Stimulated activated naive CD8-positive, alpha-beta T cell treated with anti-CD3 and anti-CD28 coated beads, Interleukin-15, Interleukin-2, amounts not matched to agents 100 ng/mL and 50 ng/mL, for 24 hours (primary cell): Measurements from ENCODE around the gene FCRLB.
A peak's percentile ranks its signal among the peaks of the same experiment; 100 is the strongest.
"Not testable (repeated sequence)": the region's sequence is repeated elsewhere in the genome, so short reads cannot be mapped to it uniquely, and the experiment has no call there.

ENCODE experiments used
- H3K27ac Mint-ChIP-seq: one replicate; pipeline ENCODE4 v1.8.0; 2021; ENCODE audit warnings: mild to moderate bottlenecking, mixed read lengths
- H3K27me3 Mint-ChIP-seq: one replicate; pipeline ENCODE4 v1.8.0; 2021; ENCODE audit warnings: mixed read lengths
- H3K36me3 Mint-ChIP-seq: one replicate; pipeline ENCODE4 v1.8.0; 2021; ENCODE audit warnings: low read depth, mixed read lengths
- H3K4me1 Mint-ChIP-seq: one replicate; pipeline ENCODE4 v1.8.0; 2021; ENCODE audit warnings: low read depth, mixed read lengths
- H3K4me3 Mint-ChIP-seq: one replicate; pipeline ENCODE4 v1.8.0; 2021; ENCODE audit warnings: mild to moderate bottlenecking, mixed read lengths
- H3K9me3 Mint-ChIP-seq: one replicate; pipeline ENCODE4 v1.8.0; 2021; ENCODE audit warnings: mixed read lengths

FCRLB gene, protein sequence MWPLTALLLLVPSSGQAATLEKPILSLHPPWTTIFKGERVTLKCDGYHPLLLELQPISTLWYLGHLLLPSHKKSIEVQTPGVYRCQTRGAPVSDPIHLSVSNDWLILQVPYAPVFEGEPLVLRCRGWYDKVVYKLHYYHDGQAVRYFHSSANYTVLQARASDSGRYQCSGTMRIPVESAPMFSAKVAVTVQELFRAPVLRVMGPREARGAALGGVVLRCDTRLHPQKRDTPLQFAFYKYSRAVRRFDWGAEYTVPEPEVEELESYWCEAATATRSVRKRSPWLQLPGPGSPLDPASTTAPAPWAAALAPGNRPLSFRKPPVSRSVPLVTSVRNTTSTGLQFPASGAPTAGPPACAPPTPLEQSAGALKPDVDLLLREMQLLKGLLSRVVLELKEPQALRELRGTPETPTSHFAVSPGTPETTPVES

DNA sequence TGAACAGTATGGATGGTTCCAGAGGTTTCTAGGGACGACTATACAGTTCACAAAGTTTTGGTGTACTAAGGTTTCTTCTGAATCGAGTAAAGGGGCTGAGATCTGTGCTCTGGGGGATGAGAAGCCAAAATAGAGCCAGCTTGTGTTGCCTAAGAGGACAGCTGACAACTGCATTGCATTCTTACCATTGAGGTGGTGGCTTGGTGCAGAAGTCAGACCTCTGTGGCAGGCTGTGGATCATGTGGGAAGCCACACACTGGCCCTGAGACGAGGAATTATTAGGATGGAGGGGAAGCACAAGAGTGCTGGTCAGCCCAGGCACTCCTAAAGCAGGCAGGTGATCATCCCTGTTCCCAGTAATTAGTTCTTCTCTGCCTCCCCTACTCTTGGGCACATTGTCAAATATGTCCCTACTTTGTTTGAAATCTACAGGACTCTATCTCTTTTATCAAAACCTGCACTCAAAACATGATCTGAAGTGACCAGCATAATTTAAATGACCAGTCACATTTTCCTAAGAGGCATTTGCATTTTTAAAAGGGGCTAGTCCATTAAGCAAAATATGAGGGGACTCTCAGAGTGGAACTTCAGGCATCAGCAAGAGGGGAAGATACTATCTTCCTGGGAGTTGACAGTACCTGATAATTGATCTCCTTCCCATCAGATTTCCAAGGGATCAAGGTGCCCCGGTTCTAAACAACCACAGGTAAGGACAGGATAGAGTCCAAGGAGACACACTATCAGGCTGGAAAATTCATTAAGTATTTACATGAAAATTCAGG lies at the start of gene FCRLB:
FCRLB (plus strand) TSS at position 589 of the 782 bp plus-strand sequence. CDS start 1,129 bp downstream, outside the sequence.
- H3K4me1 Mint-ChIP-seq = peaks cover 40% of the 10 kb centered on the region
- H3K27me3 Mint-ChIP-seq = peaks cover 27% of the 10 kb centered on the region
- H3K9me3 Mint-ChIP-seq = no peaks in the 10 kb centered on the region
- no peak within 1 kb of the TSS for H3K27ac Mint-ChIP-seq
- no peak within 1 kb of the TSS for H3K4me3 Mint-ChIP-seq
- H3K36me3 Mint-ChIP-seq = no peaks in the 10 kb centered on the region

DNA sequence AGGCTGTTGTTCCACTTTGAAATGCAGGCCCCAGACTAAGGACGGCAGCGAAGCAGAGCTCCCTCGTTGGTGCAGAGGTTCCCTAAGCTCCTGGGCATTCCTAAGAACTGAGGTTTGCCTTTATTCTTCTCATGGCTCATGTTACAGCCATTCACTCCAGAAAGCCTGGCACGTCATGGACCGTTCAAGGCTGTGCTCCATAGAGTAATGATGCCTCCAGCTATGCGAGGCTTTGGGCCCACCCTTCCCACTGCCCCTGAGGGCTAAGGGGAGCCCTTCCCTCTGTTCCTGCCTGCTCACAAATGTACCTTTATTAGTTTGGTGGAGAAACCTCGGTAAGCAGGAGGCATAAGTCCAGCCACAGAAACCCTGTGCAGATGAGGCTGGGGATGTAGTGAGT lies 47.9 kb upstream of the FCRLB start:
- not testable (repeated sequence) for H3K27ac Mint-ChIP-seq, H3K9me3 Mint-ChIP-seq, H3K27me3 Mint-ChIP-seq

DNA sequence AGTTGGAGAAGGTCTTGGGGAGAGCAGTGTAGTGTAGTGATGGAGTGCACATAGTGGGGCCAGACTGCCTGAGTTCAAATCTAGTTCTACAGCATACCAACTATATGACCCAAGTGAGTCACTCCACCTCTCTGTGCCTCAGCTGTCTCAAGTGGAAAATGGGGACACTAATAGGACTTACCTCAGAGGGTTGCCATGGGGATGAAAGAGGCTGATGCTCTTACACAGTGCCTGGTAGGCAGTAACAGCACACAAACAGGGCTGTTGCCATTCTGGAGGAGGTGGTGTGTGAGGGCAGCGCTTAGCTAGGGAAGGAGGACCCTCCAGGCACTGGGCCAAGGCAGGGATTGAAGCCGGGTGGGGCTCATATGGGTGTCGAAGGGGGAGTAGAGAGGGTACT lies 46.9 kb upstream of the FCRLB start:
- not testable (repeated sequence) for H3K27ac Mint-ChIP-seq, H3K36me3 Mint-ChIP-seq, H3K4me3 Mint-ChIP-seq, H3K27me3 Mint-ChIP-seq, H3K9me3 Mint-ChIP-seq
- peaks cover 15% of the 10 kb centered on the region for H3K4me1 Mint-ChIP-seq

More for the DNA sequence above, 47.9 kb upstream of the FCRLB start:
- peaks cover 15% of the 10 kb centered on the region for H3K4me1 Mint-ChIP-seq
- not testable (repeated sequence) for H3K4me3 Mint-ChIP-seq, H3K36me3 Mint-ChIP-seq

DNA sequence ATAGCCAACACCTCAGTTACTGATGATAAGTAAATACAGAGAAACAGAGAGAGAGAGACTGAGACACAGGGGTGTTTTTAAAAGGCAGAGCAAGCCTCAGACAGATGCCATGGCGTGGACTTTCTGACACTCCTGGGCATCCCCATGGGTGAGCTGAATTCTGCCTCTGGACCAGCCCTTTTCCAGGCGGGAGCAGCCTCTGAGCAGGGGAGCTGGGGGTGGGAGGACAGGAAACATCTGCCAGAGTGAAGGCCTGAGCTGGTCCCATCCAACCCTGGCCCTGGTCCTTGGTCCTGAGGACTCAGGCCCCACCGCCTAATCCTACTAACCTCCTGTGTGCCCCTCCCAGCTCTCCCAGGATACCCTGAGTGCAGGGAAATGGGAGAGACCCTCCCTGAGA lies 46.4 kb upstream of the FCRLB start:
- peaks cover 15% of the 10 kb centered on the region for H3K4me1 Mint-ChIP-seq
- not testable (repeated sequence) for H3K27ac Mint-ChIP-seq, H3K4me3 Mint-ChIP-seq, H3K36me3 Mint-ChIP-seq, H3K27me3 Mint-ChIP-seq, H3K9me3 Mint-ChIP-seq

DNA sequence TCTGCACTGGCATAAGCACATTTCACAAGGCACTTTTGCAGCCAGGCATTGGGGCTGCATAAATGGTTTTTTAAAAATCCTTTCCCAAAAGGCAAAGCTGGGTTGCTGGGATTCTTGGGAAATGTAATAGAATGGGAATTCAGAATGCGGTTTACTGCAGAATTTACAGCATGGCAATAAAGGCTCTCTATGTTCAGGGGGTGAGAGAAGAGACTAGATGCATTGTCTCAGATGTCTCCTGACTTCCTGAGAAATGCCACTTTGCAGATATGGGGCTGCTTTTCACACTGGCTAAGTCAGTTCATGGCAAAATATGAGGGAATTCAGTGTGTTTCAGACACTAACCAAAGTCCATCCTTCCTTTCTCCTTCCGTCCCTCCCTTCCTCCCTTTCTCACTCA lies 44.9 kb upstream of the FCRLB start:
- Mint-ChIP-seq H3K9me3 (no peaks in the 10 kb centered on the region), H3K36me3 (no peaks in the 10 kb centered on the region), H3K4me3 (no peak overlapping the region), H3K27ac (no peak overlapping the region), H3K4me1 (peaks cover 10% of the 10 kb centered on the region), H3K27me3 (no peaks in the 10 kb centered on the region)

DNA sequence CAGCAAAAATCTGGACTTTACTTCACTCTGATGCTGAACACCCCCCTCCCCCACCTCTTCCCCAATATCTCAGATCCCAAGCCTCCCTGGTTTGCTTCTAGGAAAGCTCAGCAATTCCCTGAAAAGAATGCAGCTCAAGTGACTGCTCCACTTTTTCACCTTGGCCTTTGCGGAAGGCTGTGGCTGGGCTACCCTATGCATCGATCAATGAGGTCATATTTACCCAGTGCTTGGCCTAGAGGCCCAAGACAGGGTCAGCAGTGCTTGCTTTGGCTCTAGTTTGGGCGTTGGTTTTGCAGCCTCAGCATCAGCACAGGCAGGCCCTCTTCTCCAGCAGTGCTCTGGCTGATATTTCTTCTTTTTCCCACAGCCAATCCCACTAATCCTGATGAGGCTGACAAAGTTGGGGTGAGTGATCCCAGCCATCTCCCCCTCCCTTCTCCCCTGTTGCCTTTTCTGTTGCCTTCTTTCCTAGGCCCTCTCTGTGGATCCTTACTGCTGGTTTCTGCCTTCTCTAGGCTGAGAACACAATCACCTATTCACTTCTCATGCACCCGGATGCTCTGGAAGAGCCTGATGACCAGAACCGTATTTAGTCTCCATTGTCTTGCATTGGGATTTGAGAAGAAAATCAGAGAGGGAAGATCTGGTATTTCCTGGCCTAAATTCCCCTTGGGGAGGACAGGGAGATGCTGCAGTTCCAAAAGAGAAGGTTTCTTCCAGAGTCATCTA lies 44.2 kb upstream of the FCRLB start:
- peaks cover 7% of the 10 kb centered on the region for H3K4me1 Mint-ChIP-seq
- H3K27me3 Mint-ChIP-seq = no peaks in the 10 kb centered on the region
- H3K4me3 Mint-ChIP-seq = no peak overlapping the region
- no peaks in the 10 kb centered on the region for H3K36me3 Mint-ChIP-seq
- H3K27ac Mint-ChIP-seq = no peak overlapping the region
- no peaks in the 10 kb centered on the region for H3K9me3 Mint-ChIP-seq

DNA sequence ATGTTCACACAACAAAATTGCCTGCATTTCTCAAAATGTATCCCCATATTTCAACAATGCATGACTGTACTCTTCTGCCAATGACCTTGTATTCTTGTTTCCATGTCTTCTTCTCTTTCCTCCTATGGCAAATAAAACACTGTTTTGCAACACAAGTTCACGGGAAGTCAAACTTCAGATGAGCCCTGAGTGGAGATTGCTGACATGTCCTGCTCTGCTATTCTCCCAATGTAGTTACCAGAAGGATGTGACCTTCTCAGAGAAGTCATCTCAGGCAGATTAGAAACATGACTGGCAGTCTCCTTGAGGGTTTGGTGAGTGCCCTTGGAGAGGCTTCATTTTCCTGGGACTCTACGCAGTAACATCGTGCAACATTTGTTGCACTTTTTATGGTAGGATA lies 42.8 kb upstream of the FCRLB start:
- peaks cover 7% of the 10 kb centered on the region for H3K4me1 Mint-ChIP-seq
- H3K27ac Mint-ChIP-seq = no peak overlapping the region
- peaks cover 5% of the 10 kb centered on the region for H3K27me3 Mint-ChIP-seq
- no peaks in the 10 kb centered on the region for H3K9me3 Mint-ChIP-seq
- no peak overlapping the region for H3K4me3 Mint-ChIP-seq
- H3K36me3 Mint-ChIP-seq = no peaks in the 10 kb centered on the region

DNA sequence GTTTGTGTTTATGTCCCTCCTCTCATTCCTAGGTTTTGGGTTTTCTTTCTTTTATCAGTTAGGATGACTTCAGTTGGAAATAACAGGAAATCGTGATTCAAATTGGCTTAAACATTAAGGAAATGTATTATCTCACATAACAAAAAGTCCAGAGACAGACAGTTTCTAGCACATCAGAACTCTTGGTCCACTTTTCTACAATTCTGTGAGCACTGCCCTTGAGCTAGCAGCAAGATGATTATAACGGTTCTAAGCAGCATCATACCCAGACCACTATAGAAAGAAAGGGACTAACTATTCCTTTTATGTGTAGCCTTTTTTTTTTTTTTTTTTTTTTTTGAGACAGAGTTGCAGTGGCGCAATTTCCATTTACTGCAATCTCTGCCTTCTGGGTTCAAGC lies 39.5 kb upstream of the FCRLB start:
- H3K9me3 Mint-ChIP-seq = no peaks in the 10 kb centered on the region
- no peak overlapping the region for H3K4me3 Mint-ChIP-seq
- peaks cover 22% of the 10 kb centered on the region for H3K27me3 Mint-ChIP-seq
- H3K4me1 Mint-ChIP-seq = no peaks in the 10 kb centered on the region
- no peaks in the 10 kb centered on the region for H3K36me3 Mint-ChIP-seq
- no peak overlapping the region for H3K27ac Mint-ChIP-seq

DNA sequence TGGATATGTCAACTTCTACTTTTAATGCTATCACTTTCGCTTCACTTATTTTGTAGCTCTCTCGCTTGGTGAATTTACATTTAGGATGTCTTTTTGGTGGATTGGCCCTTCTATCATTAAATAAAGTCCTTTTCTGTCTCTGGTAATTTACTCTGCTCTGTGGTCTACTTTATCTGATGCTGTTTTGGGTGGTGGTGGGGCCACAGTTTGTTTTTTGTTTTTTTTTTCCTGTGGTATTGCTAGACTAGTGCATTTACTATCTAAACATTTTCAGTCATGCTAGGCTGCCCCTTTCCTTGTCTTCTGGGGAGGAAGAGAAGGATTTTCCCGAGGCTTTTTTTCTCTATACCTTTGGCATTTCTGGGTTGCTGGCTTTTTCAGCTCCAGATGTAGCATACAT lies 32.4 kb upstream of the FCRLB start:
- Mint-ChIP-seq H3K27me3 (peaks cover 33% of the 10 kb centered on the region), H3K27ac (peak overlapping the region; percentile 47), H3K4me1 (no peaks in the 10 kb centered on the region), H3K9me3 (no peaks in the 10 kb centered on the region), H3K36me3 (no peaks in the 10 kb centered on the region), H3K4me3 (no peak overlapping the region)

DNA sequence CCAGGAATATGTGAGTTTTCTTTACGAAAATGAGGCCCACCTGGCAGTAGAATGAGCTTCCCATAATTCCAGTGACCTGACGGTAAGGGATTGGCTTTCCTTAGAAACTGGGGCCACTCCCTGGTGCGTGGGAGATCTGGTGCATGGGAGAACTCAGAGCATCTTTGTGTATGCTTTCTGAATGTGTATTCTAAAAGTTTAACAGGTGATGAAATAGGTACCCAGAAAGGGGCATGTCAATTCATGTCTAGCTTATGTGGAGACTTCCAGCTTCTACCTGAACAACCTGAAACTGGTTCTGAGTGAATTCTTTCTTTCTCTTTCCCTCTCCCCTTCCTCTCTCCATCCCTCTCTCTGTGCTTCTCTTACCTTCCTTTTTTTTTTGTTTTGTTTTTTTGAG lies 29.5 kb upstream of the FCRLB start:
- Mint-ChIP-seq H3K4me1 (no peaks in the 10 kb centered on the region), H3K27ac (no peak overlapping the region), H3K9me3 (no peaks in the 10 kb centered on the region), H3K36me3 (no peaks in the 10 kb centered on the region), H3K27me3 (peaks cover 39% of the 10 kb centered on the region), H3K4me3 (no peak overlapping the region)

DNA sequence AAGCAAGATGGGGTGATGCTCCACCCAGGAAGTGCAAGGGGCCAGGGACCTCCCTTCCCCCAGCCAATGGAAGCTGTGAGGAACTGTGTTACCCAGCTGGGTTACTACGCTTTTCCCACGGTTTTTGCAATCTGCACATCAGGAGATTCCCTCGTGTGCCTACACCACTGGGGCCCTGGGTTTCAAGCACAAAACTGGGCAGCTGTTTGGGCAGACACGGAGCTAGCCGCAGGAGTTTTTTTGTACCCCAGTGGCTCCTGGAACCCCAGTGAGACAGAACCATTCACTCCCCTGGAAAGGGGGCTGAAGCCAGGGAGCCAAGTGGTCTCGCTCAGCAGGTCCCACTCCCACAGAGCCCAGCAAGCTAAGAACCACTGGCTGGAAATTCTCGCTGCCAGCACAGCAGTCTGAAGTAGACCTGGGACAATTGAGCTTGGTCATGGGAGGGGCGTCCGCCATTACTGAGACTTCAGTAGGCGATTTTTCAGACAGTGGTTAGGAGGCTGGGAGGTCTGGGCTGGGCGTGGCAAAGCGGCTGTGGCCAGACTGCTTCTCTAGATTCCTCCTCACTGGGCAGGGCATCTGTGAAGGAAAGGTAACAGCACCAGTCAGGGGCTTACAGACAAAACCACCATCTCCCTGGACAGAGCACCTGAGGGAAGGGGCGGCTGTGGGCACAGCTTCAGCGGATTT lies 28.2 kb upstream of the FCRLB start:
- H3K27ac Mint-ChIP-seq, H3K4me1 Mint-ChIP-seq, H3K4me3 Mint-ChIP-seq, H3K36me3 Mint-ChIP-seq, H3K9me3 Mint-ChIP-seq: not testable (repeated sequence)
- peaks cover 39% of the 10 kb centered on the region for H3K27me3 Mint-ChIP-seq

DNA sequence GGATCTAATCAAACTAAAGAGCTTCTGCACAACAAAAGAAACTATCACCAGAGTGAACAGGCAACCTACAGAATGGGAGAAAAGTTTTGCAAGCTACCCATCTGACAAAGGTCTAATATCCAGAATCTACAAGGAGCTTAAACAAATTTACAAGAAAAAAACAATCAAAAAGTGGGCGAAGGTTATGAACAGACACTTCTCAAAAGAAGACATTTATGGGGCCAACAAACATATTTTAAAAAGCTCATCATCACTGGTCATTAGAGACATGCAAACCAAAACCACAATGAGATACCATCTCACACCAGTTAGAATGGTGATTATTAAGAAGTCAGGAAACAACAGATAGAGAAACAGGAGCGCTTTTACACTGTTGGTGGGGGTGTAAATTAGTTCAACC lies 23.0 kb upstream of the FCRLB start:
- not testable (repeated sequence) for H3K4me3 Mint-ChIP-seq, H3K4me1 Mint-ChIP-seq, H3K9me3 Mint-ChIP-seq, H3K36me3 Mint-ChIP-seq, H3K27ac Mint-ChIP-seq
- H3K27me3 Mint-ChIP-seq = peaks cover 28% of the 10 kb centered on the region

DNA sequence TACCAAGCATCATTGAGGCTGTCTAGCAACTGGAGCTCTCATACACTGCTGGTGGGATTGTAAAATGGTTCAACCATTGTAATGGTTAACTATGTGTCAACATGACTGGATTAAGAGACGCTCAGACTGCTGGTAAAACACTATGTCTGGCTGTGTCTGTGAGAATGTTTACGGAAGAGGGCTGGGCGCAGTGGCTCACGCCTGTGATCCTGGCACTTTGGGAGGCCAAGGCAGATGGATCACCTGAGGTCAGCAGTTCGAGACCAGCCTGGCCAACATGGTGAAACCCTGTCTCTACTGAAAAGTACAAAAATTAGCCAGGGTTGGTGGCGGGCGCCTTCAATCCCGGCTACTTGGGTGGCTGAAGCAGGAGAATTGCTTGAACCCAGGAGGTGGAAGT lies 19.1 kb upstream of the FCRLB start:
- H3K4me3 Mint-ChIP-seq = no peak overlapping the region
- no peaks in the 10 kb centered on the region for H3K9me3 Mint-ChIP-seq
- H3K27ac Mint-ChIP-seq = no peak overlapping the region
- no peaks in the 10 kb centered on the region for H3K36me3 Mint-ChIP-seq
- H3K4me1 Mint-ChIP-seq = no peaks in the 10 kb centered on the region
- peaks cover 9% of the 10 kb centered on the region for H3K27me3 Mint-ChIP-seq

DNA sequence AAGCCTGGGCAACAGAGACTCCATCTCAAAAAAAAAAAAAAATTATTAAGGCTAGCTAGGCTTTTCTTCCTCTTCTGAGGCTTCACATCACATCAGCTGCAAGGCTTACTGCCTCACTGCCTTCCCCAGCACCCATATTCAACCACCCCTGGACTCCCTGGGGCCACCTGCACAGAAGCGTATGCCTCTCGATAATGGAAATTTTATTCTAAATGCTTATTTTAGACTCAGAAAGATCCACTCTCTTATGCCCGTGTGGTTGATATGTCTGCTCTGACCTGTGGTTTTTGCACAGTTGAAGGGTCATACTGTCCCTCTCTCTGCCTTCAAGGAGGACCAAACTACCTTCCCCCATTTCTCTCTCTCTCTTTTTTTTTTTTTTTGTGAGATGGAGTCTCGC lies 15.8 kb upstream of the FCRLB start:
- no peaks in the 10 kb centered on the region for H3K36me3 Mint-ChIP-seq
- H3K4me3 Mint-ChIP-seq = no peak overlapping the region
- H3K27me3 Mint-ChIP-seq = peaks cover 14% of the 10 kb centered on the region
- H3K4me1 Mint-ChIP-seq = peaks cover 7% of the 10 kb centered on the region
- no peaks in the 10 kb centered on the region for H3K9me3 Mint-ChIP-seq
- no peak overlapping the region for H3K27ac Mint-ChIP-seq

DNA sequence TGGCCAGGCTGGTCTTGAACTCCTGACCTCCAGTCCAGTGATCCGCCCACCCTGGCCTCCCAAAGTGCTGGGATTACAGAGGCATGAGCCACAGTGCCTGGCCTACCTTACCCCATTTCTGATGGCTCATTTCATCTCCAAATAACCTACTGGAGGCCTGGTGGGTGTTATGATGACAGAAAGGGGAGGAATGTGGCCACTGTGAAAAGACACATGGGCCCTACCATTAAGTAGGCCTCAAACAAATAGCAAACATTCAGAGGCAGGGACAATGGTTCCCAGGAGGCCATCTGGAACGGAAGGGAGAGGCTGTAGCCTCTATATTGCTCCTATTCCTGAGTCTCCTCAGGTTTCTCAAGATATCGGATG lies 15.2 kb upstream of the FCRLB start:
- H3K27me3 Mint-ChIP-seq = peaks cover 14% of the 10 kb centered on the region
- peaks cover 7% of the 10 kb centered on the region for H3K4me1 Mint-ChIP-seq
- H3K36me3 Mint-ChIP-seq = no peaks in the 10 kb centered on the region
- no peak overlapping the region for H3K27ac Mint-ChIP-seq
- no peaks in the 10 kb centered on the region for H3K9me3 Mint-ChIP-seq
- H3K4me3 Mint-ChIP-seq = no peak overlapping the region
